Right ventricle myocardium superior (tissue), 1 donor: ENCODE measurements around the gene NLGN1. TPM values are rescaled to one million over a fixed set of nuclear protein-coding genes. Genes with fewer than 3 reads are reported as not detected.
A peak's percentile ranks its signal among the peaks of the same experiment; 100 is the strongest.

Experiments
- ATAC-seq: fragments of 200-7000 bp; cut with Tn5 transposase; one replicate; pipeline ENCODE4 v1.9.1; 2020; ENCODE audit warnings: mild to moderate bottlenecking; ENCODE audit not compliant: poor library complexity
- DNase-seq: peaks from one replicate; pipeline ENCODE4 v3.0.0-alpha.2; 2020
- intact Hi-C: fragments of 100-400 bp; cut with DNase I; formaldehyde crosslinking; loops from one replicate; pipeline ENCODE4 v1.11.2; 2022
- total RNA-seq: library from RNA; stranded (reverse); fragmentation: NEBNext Ultra II Directional; extraction: Animal tissue kit (Norgen Biotek cat#: 25700); gene quantifications from one replicate; pipeline ENCODE4 v1.2.1, GENCODE V29; 2021
- donor health status: DM: no; HTN: yes; CAD: no; lungs with severe emphysema.

NLGN1 gene
- total RNA-seq, 1 donor from 2014 or later: 7.8 TPM

DNA sequence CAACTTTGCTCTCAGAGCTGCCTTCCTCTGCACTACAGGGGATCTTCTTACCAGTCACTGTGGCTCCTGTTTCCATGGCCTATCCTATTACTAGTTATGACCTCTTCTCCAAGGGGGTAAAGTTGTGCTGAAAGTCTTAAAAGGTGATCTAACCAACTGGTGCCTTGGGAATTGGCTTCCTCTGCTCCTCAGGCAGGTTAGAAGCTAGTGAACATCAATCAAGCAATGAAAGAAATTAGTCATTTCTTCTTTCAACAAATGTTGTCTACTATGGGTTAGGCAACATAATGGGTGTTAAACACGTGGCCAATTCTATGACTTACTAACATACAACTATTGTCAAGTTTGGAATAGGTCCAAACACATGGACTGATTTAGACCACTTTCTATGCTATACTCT is 890.2 kb downstream of the NLGN1 start:
- ATAC-seq (no peak), DNase-seq (no peak)
- intact Hi-C loops: no loop called here

DNA sequence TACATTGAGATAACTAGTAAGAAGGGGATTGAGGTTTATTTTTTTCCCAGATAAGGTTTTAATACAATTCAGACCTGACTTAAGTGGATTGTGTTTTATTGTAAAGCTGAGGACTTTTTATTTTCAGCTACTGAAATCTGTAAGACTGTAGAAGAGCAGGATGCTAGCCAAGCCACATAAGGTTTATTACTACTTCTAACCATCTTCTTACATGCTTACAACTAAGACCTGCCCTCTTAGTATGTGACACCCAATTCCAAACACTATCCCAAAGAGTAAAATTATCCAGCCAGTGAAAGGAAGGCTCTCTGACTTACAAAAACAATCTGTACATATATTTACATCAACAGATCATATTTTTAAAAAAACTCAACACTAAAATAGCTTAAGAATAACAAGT is 897.1 kb downstream of the NLGN1 start:
- DNase-seq (no peak), ATAC-seq (no peak)
- intact Hi-C loops: no loop called here

DNA sequence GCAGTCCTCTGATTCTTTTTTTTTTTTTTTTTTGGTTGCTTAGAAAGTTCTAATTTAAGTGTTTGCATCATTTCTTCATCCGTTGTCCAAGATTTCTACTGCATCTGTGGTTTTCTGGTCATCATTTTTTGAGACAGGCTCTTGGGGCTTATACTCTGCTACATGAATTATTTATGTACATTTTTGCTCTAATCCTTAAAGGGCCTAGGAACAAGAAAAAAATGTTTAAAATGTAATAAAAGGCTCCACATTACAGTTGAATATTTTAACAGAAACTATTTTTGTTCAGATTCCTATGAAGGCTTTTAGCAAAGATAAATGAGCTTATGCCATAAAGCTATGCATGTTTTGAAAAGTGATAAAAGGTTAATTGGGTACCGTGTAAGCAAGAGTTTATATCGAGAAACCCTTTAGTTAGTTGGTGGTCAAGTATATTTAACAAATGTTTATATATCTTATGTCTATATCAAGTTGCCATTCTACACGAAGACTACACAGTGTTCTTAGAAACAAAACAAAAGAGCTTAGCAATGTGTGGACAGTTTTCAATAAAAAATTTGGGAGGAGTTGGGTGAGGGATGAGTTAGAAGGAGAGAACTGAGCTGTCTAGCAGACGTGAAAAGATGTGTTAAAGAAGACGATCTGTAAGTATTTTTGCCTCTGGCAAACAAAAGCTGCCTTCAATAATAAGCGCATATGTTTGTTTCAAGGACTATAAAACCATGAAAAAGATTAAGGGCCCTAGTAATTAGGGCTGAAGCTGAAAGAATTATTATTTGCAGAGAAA is 898.0 kb downstream of the NLGN1 start:
- ATAC-seq: no peak
- intact Hi-C loops: no loop called here
- no peak for DNase-seq

- ATAC-seq: no peak
- no peak for DNase-seq
- intact Hi-C loops: no loop called here
Observed at GRCh38 chr3:174302746-174303315, 905.3 kb downstream of the NLGN1 start.

GRCh38 chr3:174303907-174304560 is 906.5 kb downstream of the NLGN1 start:
- intact Hi-C loops: no loop called here
- peak; percentile 63 for ATAC-seq
- DNase-seq: no peak

GRCh38 chr3:174308736-174309135 is 911.2 kb downstream of the NLGN1 start:
- DNase-seq: no peak
- intact Hi-C loops: no loop called here
- ATAC-seq: no peak

DNA sequence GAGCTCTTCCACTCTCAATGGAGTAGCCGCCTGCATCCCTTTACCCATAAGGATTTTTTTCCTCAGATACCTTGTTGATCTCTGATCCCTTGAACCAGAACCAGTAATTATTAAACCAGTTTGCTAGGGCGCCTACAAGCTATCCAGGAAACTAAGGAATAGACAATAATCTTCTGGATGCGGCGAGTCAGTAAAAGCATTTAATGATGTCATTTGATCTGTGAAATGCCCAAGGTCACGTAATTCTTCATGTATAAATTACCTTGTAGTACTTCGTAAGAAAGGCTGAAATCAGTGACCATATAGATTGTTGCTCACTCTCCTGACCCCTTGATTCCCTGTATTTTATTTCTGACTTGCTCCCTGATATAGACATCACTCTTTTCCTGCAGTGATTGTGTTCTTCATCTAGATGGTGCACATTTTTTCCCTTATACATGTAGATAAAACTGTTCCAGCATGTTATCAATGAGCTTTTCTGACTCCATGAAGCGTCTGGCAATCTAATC is 913.0 kb downstream of the NLGN1 start:
- DNase-seq (no peak), ATAC-seq (no peak)
- intact Hi-C loops: no loop called here

- intact Hi-C loops: no loop called here
- no peak for ATAC-seq
- DNase-seq: no peak
Observed at GRCh38 chr3:174315225-174315624, 917.7 kb downstream of the NLGN1 start.

- ATAC-seq: no peak
- intact Hi-C loops: no loop called here
Observed at GRCh38 chr3:174317005-174317404, 919.5 kb downstream of the NLGN1 start.

DNA sequence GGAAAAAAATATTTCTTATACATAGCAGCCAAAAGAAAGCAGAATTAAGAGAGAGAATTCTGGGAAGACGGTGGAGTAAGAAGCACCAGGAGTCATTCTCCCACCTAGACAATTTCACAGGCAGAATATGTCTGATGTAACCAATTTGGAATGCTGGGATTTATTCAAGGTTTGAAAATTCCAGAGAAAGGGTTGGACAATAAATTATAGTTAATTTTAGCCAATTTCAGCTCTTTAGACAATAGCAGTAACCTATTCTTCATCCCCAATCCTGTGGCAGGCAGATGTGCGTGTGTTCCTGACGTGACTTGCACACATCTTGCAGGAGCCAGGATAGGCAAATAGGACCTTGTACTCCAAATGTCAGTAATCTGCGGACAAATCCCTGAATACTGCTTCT is 920.6 kb downstream of the NLGN1 start:
- DNase-seq (no peak), ATAC-seq (no peak)
- intact Hi-C loops: no loop called here

More at GRCh38 chr3:174317005-174317404, 919.5 kb downstream of the NLGN1 start:
- no peak for DNase-seq

- ATAC-seq (no peak), DNase-seq (no peak)
- intact Hi-C loops: no loop called here
Observed at GRCh38 chr3:174321548-174321947, 924.0 kb downstream of the NLGN1 start.

GRCh38 chr3:174322789-174323188 is 925.2 kb downstream of the NLGN1 start:
- intact Hi-C loops: no loop called here
- no peak for DNase-seq
- no peak for ATAC-seq

DNA sequence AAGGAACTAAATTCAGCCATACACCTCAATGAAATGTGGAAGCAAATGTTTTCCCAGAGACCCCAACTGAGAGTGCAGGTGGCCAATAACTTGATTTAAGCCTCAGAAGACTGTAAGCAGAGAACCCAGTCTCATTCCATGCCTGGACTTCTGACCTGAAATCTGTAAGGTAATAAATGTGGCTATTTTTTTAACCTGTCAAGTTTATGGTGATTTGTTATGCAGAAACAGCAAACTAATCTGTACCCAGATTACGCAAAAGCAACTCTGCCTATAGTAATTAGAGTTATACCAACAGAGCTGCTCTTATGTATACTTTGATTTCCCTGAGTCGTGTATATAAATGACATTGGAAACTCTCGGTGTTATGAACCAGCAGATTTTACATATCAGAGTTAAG is 927.6 kb downstream of the NLGN1 start:
- no peak for ATAC-seq
- intact Hi-C loops: no loop called here
- no peak for DNase-seq

GRCh38 chr3:174325834-174326700 is 928.5 kb downstream of the NLGN1 start:
- no peak for DNase-seq
- intact Hi-C loops: no loop called here
- ATAC-seq: no peak

DNA sequence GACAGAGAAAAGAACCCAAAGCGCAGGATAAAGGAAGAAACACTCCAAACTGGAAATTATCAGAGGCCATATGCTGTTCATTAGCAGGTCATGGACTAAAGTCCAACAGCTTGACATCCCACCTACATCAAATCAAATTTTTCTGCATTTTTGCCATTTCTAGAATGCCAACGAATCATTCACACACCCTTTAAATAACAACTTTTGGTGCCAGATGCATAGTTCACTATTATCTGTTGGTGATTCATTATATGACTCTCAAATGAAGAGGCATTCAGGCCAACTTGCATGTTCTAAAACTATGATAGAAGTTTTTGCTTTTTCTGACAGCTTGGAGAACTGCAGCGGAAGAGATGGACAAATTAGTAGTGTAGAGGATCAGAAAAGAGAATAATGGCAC is 931.8 kb downstream of the NLGN1 start:
- intact Hi-C loops: no loop called here
- no peak for ATAC-seq

DNA sequence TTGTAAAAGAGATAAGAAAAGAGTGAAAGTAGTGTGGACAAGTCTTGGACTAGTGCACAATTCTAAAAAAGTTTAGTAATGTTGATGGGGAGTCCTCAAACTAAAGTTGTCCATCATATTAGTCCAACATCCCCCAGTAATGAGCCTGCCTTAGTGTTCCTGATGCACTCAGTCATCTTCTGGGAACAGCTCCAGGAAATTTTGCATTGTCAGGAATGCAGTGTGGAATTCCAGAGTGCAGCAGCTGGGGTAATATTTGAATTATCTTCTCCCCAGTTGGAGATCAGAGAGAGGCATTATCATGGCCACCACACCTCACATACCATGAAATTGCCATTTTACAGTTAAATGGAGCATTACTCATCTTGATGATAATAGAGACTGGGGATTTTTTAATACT is 932.8 kb downstream of the NLGN1 start:
- no peak for ATAC-seq
- intact Hi-C loops: no loop called here
- DNase-seq: no peak

More for the DNA sequence above, 931.8 kb downstream of the NLGN1 start:
- no peak for DNase-seq

DNA sequence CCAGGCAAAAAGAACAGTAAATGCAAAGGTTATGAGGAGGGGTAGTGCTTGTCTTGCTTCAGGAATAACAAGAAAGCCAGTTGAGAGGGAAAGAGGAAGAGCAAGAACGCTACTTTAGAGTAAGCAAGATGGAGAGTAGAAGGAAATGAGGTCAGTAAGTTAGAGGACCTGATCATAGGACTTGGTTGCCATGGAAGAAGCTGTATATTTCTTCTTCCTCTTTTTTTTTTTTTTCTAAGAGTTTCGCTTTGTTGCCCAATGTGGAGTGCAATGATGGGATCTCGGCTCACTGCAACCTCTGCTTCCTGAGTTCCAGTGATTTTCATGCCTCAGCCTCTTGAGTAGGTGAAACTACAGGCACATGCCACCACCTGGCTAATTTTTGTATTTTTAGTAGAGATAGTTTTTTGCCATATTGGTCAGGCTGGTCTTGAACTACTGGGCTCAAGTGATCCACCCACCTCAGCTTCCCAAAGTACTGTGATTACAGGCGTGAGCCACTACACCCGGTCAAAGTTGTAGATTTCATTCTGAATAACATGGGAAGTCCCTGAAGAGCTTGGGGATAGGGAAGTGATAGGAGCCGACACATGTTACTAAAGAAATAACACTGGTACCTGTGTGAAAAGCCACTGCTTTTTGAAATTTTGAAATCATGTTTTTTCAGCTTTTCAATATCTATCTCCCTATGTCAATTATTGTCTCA is 933.7 kb downstream of the NLGN1 start:
- peak; percentile 71 for ATAC-seq
- intact Hi-C loops: no loop called here
- no peak for DNase-seq

- ATAC-seq: no peak
Observed at GRCh38 chr3:174332391-174332790, 934.8 kb downstream of the NLGN1 start.

More at GRCh38 chr3:174332391-174332790, 934.8 kb downstream of the NLGN1 start:
- intact Hi-C loops: no loop called here
- DNase-seq: no peak
